Measurements from ENCODE around the gene BAZ2B.

GRCh38 chr2:159605441-159606178 is 10.7 kb downstream of the BAZ2B start:
- TF ChIP-seq CTCF (conservative IDR thresholded peaks at IDR 0.05; ENCODE audit: low read depth, low read length) (no peak), EZH2 (IDR thresholded peaks at IDR 0.05; ENCODE audit: borderline replicate concordance, low read depth, low read length, poor library complexity, severe bottlenecking) (no peak)
